Testis (tissue), 2 donors: ENCODE measurements around the gene GOLGA7B.

ENCODE experiments used
- CTCF ChIP-seq, 3 experiments: fragments of 450-650 bp in 2 of 3; fragments of 200-600 bp in 1 of 3; sonication (generic) in 1 of 3; IDR thresholded peaks; one replicate each; pipeline ENCODE4 v1.5.1; 2016 to 2019; ENCODE audit warnings: antibody characterized with exemption in 3 of 3, mild to moderate bottlenecking in 2 of 3, moderate library complexity in 1 of 3
- POLR2A ChIP-seq: fragments of 450-650 bp; IDR thresholded peaks from one replicate; pipeline ENCODE4 v1.6.1; 2017; ENCODE audit warnings: antibody characterized with exemption, mild to moderate bottlenecking, moderate library complexity

DNA sequence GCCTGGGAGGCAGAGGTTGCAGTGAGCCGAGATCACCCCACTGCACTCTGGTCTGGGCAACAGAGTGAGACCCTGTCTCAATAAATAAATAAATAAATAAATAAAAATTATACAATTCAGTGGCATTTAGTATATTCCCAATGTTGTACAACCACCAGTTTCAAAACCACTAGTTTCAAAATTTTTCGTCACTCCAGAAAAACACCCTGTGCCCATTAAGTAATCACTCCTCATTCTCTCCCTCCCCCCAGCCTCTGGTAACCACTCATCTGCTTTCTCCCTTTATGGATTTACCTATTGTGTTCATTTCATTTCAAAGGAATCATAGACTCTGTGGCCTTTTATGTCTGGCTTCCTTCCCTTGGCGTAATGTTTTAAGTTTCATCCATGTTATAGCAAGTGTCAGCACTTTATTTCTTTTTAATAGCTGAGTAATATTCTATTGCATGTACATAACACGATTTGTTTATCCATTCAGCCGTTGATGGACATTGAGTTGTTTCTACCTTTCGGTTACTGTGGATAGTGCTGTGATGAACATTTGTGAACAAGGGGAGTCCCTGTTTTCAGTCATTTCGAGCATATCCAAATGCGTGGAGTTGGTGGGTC, 29.4 kb upstream of the GOLGA7B start:
- TF ChIP-seq POLR2A, result no peak
- no peak for TF ChIP-seq CTCF (IDR thresholded peaks at IDR 0.05)
